ENCODE measurements around the gene BCL7A. TPM values are rescaled to one million over a fixed set of nuclear protein-coding genes. Genes with fewer than 3 reads are reported as not detected.
A peak's percentile ranks its signal among the peaks of the same experiment; 100 is the strongest.

Gene BCL7A
- total RNA-seq: 10 to 100 TPM; 13.2 to 25.7 (median 16.2) TPM
- polyA plus RNA-seq: 1 to 10 TPM; 3.4 to 4.9 TPM
- long read RNA-seq, donor 1, full-length matches to known transcripts: 10 of 20 reads
- long read RNA-seq, donor 1, partial matches to known transcripts: 4 of 20 reads
- long read RNA-seq, donor 1, other reads (novel, unspliced or antisense): 6 of 20 reads
- long read RNA-seq, donor 2, full-length matches to known transcripts: 9 of 17 reads
- long read RNA-seq, donor 2, partial matches to known transcripts: 3 of 17 reads
- long read RNA-seq, donor 2, other reads (novel, unspliced or antisense): 5 of 17 reads
- long read RNA-seq, donor 3, full-length matches to known transcripts: 69 of 78 reads
- long read RNA-seq, donor 3, partial matches to known transcripts: 8 of 78 reads
- long read RNA-seq, donor 3, other reads (novel, unspliced or antisense): 1 of 78 reads

GRCh38 chr12:122021822-122022392, at the start of gene BCL7A:
Gene BCL7A (plus strand): TSS chr12:122021884. CDS start chr12:122022092, 208 bp downstream.
- DNase-seq: peak; percentile 64 to 69
- intact Hi-C loops (cut with DNase I): loop anchor here in 5 of 10 donors (2.0 to 10.0 kb wide), 6 partner anchors 55 to 107 kb away; partner anchors contain the start of gene CFAP251 (in 2 of the 5)
- Histone ChIP-seq H3K27ac (peak within 1 kb of the TSS; percentile 75 to 92 (median 84)), H3K4me3 (peak within 1 kb of the TSS; percentile 67 to 84 (median 70)), H3K9me3 (peaks cover 0 to 15% (median 0%) of the 10 kb centered on the region in 11 donors), H3K36me3 (no peaks in the 10 kb centered on the region), H3K4me1 (peaks cover 7 to 35% (median 25%) of the 10 kb centered on the region in 9 donors), H3K27me3 (peaks cover 0 to 31% (median 0%) of the 10 kb centered on the region in 7 donors)
- TF ChIP-seq CTCF (IDR thresholded peaks at IDR 0.05): no peak
- ATAC-seq: peak; percentile 59 to 81 (median 72)
- WGBS, 2 donors: 0 to 1% methylated on average over 52 to 73 of the region's 83 CpGs

GRCh38 chr12:121974026-121974985, 47.4 kb upstream of the BCL7A start:
- H3K4me1 ChIP-seq: peaks cover 0 to 28% (median 15%) of the 10 kb centered on the region in 9 donors
- H3K27me3 ChIP-seq: no peaks in the 10 kb centered on the region
- no peak overlapping the region for H3K4me3 ChIP-seq
- peaks cover 0 to 12% (median 0%) of the 10 kb centered on the region in 11 donors for H3K9me3 ChIP-seq
- intact Hi-C loops (cut with DNase I): no loop called here
- 71 to 74% methylated on average over 13 of the region's 13 CpGs for WGBS, 2 donors
- H3K27ac ChIP-seq: peak overlapping the region in 1 of 10 donors; percentile 5
- H3K36me3 ChIP-seq: no peaks in the 10 kb centered on the region
- DNase-seq: no peak
- peak in 3 of 8 donors; percentile 16 to 54 (median 30) for ATAC-seq
- TF ChIP-seq CTCF (IDR thresholded peaks at IDR 0.05): no peak

DNA sequence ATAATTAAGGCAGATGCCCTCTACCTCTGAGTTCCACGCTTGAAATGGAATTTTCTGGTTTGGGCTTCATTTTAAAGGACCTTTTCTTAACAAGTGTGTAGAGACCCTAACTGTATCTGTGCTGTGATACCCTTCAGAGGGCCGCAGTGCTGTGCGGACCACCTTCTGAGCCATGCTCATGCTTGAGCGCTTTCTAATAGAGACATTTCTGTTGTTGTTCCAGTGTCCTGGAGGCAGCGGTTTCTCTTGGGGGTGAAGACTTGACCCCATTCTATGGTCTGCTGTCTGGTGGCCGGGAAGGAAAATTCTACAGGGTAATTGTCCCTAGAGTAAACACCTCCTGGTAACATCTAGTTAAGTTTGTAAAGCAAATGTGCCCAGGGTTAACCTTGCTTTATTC, 46.7 kb upstream of the BCL7A start:
- no peak overlapping the region for H3K4me3 ChIP-seq
- no peak for DNase-seq
- no peaks in the 10 kb centered on the region for H3K36me3 ChIP-seq
- ATAC-seq: no peak
- no peak for TF ChIP-seq CTCF (IDR thresholded peaks at IDR 0.05)
- peaks cover 0 to 28% (median 15%) of the 10 kb centered on the region in 9 donors for H3K4me1 ChIP-seq
- WGBS, 2 donors: 86 to 91% methylated on average over 6 of the region's 6 CpGs
- H3K27me3 ChIP-seq: no peaks in the 10 kb centered on the region
- intact Hi-C loops (cut with DNase I): no loop called here
- peak overlapping the region in 1 of 10 donors; percentile 5 for H3K27ac ChIP-seq
- peaks cover 0 to 12% (median 0%) of the 10 kb centered on the region in 11 donors for H3K9me3 ChIP-seq

Measured in heart right ventricle (tissue), 16 donors.